IPS-18c (cell line): ENCODE results near the gene CCL14.
"Not testable (repeated sequence)": the region's sequence is repeated elsewhere in the genome, so short reads cannot be mapped to it uniquely, and the experiment has no call there.

Source experiments
- H3K4me3 ChIP-seq: 2 replicates; pipeline ENCODE4 v1.7.0; 2013; ENCODE audit warnings: low read depth, mild to moderate bottlenecking, low read length, moderate library complexity; ENCODE audit not compliant: insufficient read depth
- H3K9me3 ChIP-seq: one replicate; pipeline ENCODE4 v1.6.1; 2013; ENCODE audit warnings: mild to moderate bottlenecking, low read length, moderate library complexity; ENCODE audit not compliant: control insufficient read depth, insufficient read depth

Gene CCL14

GRCh38 chr17:36000732-36001109, 14.2 kb upstream of the CCL14 start:
- no peak overlapping the region for H3K4me3 ChIP-seq

GRCh38 chr17:35998756-35999155, 12.2 kb upstream of the CCL14 start:
- Histone ChIP-seq H3K9me3 (no peaks in the 10 kb centered on the region), H3K4me3 (no peak overlapping the region)

More at GRCh38 chr17:36000732-36001109, 14.2 kb upstream of the CCL14 start:
- no peaks in the 10 kb centered on the region for H3K9me3 ChIP-seq

- no peak overlapping the region for H3K4me3 ChIP-seq
- H3K9me3 ChIP-seq: no peaks in the 10 kb centered on the region
Observed at GRCh38 chr17:35998018-35998545, 11.6 kb upstream of the CCL14 start.

- H3K9me3 ChIP-seq, H3K4me3 ChIP-seq: not testable (repeated sequence)
Observed at GRCh38 chr17:35995346-35995745, 8.8 kb upstream of the CCL14 start.

- Histone ChIP-seq H3K4me3 (no peak overlapping the region), H3K9me3 (no peaks in the 10 kb centered on the region)
Observed at GRCh38 chr17:35991075-35991474, 4.5 kb upstream of the CCL14 start.

- H3K4me3 ChIP-seq: no peak overlapping the region
Observed at GRCh38 chr17:35988164-35988563, 1.6 kb upstream of the CCL14 start.

GRCh38 chr17:35984140-35984539, 2.4 kb downstream of the CCL14 start:
- Histone ChIP-seq H3K9me3 (no peaks in the 10 kb centered on the region), H3K4me3 (no peak overlapping the region)

More at GRCh38 chr17:35988164-35988563, 1.6 kb upstream of the CCL14 start:
- no peaks in the 10 kb centered on the region for H3K9me3 ChIP-seq

GRCh38 chr17:35982409-35983191, 3.9 kb downstream of the CCL14 start:
- Histone ChIP-seq H3K9me3 (no peaks in the 10 kb centered on the region), H3K4me3 (no peak overlapping the region)

GRCh38 chr17:35981908-35982330, 4.6 kb downstream of the CCL14 start:
- no peak overlapping the region for H3K4me3 ChIP-seq
- no peaks in the 10 kb centered on the region for H3K9me3 ChIP-seq

GRCh38 chr17:35981246-35981645, 5.3 kb downstream of the CCL14 start, which contains the start of gene CCL16:
Gene CCL16, minus strand, starts transcription at chr17:35981497. Its CDS starts 77 bp downstream, at chr17:35981420.
- H3K4me3 ChIP-seq: no peak within 1 kb of the TSS
- H3K9me3 ChIP-seq: no peaks in the 10 kb centered on the region

- no peaks in the 10 kb centered on the region for H3K9me3 ChIP-seq
- no peak overlapping the region for H3K4me3 ChIP-seq
Observed at GRCh38 chr17:35978346-35978745, 8.2 kb downstream of the CCL14 start.

- H3K4me3 ChIP-seq: no peak overlapping the region
- H3K9me3 ChIP-seq: no peaks in the 10 kb centered on the region
Observed at GRCh38 chr17:35977509-35977908, 9.0 kb downstream of the CCL14 start.

- Histone ChIP-seq H3K4me3 (no peak overlapping the region), H3K9me3 (no peaks in the 10 kb centered on the region)
Observed at GRCh38 chr17:35973333-35974260, 12.9 kb downstream of the CCL14 start.

GRCh38 chr17:35972945-35973332, 13.6 kb downstream of the CCL14 start:
- Histone ChIP-seq H3K4me3 (no peak overlapping the region), H3K9me3 (no peaks in the 10 kb centered on the region)

- no peaks in the 10 kb centered on the region for H3K9me3 ChIP-seq
- H3K4me3 ChIP-seq: no peak overlapping the region
Observed at GRCh38 chr17:35972535-35972934, 14.0 kb downstream of the CCL14 start.

GRCh38 chr17:35972066-35972465, 14.5 kb downstream of the CCL14 start:
- Histone ChIP-seq H3K4me3 (no peak overlapping the region), H3K9me3 (no peaks in the 10 kb centered on the region)

GRCh38 chr17:35969558-35970380, 16.8 kb downstream of the CCL14 start:
- H3K4me3 ChIP-seq: no peak overlapping the region
- H3K9me3 ChIP-seq: no peaks in the 10 kb centered on the region
